ENCODE measurements around the gene KCTD17.

DNA sequence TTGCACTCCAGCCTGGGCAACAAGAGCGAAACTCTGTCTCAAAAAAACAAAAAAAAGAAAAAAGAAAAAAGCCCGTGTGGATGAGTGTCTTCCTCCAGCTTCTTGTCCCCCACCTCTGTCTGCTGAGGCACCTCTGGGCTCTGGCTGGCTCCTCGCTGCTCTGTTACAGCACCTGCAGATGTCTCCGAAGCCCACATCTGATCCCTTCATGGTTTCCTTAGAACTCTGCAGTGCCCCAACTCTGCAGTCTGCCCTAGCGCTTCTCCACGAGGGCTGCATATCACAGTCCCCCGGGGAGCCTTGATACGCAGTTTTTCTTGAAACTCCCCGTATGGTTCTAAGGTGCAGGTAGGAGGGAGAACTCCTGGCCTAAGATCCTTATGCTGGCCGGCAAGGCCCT, 15.9 kb downstream of the KCTD17 start:
- TF ChIP-seq, protein P1, sequence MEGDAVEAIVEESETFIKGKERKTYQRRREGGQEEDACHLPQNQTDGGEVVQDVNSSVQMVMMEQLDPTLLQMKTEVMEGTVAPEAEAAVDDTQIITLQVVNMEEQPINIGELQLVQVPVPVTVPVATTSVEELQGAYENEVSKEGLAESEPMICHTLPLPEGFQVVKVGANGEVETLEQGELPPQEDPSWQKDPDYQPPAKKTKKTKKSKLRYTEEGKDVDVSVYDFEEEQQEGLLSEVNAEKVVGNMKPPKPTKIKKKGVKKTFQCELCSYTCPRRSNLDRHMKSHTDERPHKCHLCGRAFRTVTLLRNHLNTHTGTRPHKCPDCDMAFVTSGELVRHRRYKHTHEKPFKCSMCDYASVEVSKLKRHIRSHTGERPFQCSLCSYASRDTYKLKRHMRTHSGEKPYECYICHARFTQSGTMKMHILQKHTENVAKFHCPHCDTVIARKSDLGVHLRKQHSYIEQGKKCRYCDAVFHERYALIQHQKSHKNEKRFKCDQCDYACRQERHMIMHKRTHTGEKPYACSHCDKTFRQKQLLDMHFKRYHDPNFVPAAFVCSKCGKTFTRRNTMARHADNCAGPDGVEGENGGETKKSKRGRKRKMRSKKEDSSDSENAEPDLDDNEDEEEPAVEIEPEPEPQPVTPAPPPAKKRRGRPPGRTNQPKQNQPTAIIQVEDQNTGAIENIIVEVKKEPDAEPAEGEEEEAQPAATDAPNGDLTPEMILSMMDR (IDR thresholded peaks at IDR 0.05): no peak
- TF ChIP-seq EZH2phosphoT487 (IDR thresholded peaks at IDR 0.05) (no peak), EZH2 (IDR thresholded peaks at IDR 0.05) (no peak)
